ENCODE data around the gene TRPV5. TPM values are rescaled to one million over a fixed set of nuclear protein-coding genes. Genes with fewer than 3 reads are reported as not detected.

TRPV5 gene
- total and polyA plus RNA-seq, 2 donors (not counting 1 experiment from before 2014, with no cell fraction given) = not detected

DNA sequence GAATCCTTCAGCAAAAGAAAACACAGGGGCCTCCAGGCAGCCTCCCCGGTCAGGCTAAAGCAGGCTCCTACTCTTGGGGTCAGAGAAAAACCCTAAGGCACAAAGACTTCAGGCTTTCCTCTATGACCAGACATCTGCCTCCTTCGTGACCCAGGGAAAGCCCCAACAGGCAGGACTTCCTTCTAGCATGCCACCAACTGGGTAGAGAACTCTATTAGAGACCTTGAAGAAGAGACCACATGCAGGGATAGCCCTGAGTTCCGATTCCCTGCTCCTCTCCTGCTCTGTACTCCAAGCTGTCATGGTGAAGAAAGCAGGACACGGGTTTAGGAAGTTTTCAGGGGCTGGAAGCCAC is 49.3 kb downstream of the TRPV5 start:
- Histone ChIP-seq H3K9ac (ENCODE audit: insufficient read depth, low read length) (no peak overlapping the region), H3K27ac (ENCODE audit: insufficient read depth, low read length) (no peak overlapping the region), H2AFZ (ENCODE audit: low read length) (no peak overlapping the region), H3K27me3 (ENCODE audit: control insufficient read depth, insufficient read depth, low read length) (no peaks in the 10 kb centered on the region), H3K4me1 (ENCODE audit: control insufficient read depth, extremely low read depth, insufficient read depth, low read length) (no peaks in the 10 kb centered on the region), H4K20me1 (ENCODE audit: control insufficient read depth, extremely low read depth, insufficient read depth, low read length) (no peaks in the 10 kb centered on the region), H3K79me2 (ENCODE audit: control insufficient read depth, insufficient read depth, low read length) (no peaks in the 10 kb centered on the region), H3K4me2 (ENCODE audit: extremely low read depth, insufficient read depth, low read length) (no peak overlapping the region), H3K9me3 (ENCODE audit: control insufficient read depth, insufficient read depth, low read depth, low read length) (no peaks in the 10 kb centered on the region), H3K36me3 (ENCODE audit: control insufficient read depth, insufficient read depth, low read length) (no peaks in the 10 kb centered on the region), H3K4me3 (replicated peaks in 1 of 4; ENCODE audit: control extremely low read depth in 1 of 4, insufficient read depth in 1 of 4, low read depth in 3 of 4, low read length in 4 of 4) (no peak overlapping the region)
- no peak for DNase-seq (ENCODE audit: low read depth in 2 of 2)
- TF ChIP-seq EZH2 (IDR thresholded peaks at IDR 0.05; ENCODE audit: low read length, missing control alignments) (no peak), CTCF (conservative IDR thresholded peaks at IDR 0.05 in 1 of 2, IDR thresholded peaks at IDR 0.05 in 1 of 2; ENCODE audit: low read depth in 1 of 2, low read length in 2 of 2) (no peak)

DNA sequence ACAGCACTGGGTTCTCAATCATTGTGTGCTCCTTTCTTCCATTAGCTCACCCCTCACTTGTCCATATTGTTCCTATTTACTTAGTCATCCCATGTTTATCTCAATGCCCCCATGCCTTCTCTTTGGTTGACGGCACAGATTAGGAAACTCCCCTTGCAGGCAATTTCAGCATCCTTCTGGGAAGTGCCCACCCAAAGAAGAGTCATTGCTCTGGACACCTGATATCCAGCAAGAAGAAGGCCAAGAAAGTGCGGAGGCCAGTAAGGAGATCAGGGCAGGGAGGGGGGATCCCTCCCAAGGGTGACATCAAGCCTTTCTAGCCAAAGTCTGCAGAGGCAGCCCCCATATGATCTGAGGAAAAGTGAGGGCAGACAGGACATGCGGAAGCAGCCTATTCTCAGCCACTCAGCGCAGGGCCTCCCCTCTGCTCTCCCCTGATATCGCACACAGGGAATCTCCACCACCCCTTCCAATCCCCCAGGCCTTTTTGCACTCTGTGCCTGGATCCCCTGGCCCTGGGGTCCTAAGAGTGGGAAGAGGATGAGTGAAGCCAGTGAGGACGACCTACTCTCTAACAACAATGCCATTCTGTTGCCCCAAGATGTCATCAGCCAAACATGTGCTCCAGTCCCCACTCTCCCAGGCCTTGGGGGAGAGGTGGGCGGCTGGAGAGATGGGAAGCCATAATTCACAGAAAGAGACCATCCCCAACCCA is 49.8 kb downstream of the TRPV5 start:
- TF ChIP-seq EZH2 (IDR thresholded peaks at IDR 0.05; ENCODE audit: low read length, missing control alignments) (no peak), CTCF (conservative IDR thresholded peaks at IDR 0.05 in 1 of 2, IDR thresholded peaks at IDR 0.05 in 1 of 2; ENCODE audit: low read depth in 1 of 2, low read length in 2 of 2) (no peak)
- Histone ChIP-seq H3K27me3 (ENCODE audit: control insufficient read depth, insufficient read depth, low read length) (no peaks in the 10 kb centered on the region), H4K20me1 (ENCODE audit: control insufficient read depth, extremely low read depth, insufficient read depth, low read length) (no peaks in the 10 kb centered on the region), H3K79me2 (ENCODE audit: control insufficient read depth, insufficient read depth, low read length) (no peaks in the 10 kb centered on the region), H3K36me3 (ENCODE audit: control insufficient read depth, insufficient read depth, low read length) (no peaks in the 10 kb centered on the region), H2AFZ (ENCODE audit: low read length) (no peak overlapping the region), H3K9ac (ENCODE audit: insufficient read depth, low read length) (no peak overlapping the region), H3K4me3 (replicated peaks in 1 of 4; ENCODE audit: control extremely low read depth in 1 of 4, insufficient read depth in 1 of 4, low read depth in 3 of 4, low read length in 4 of 4) (no peak overlapping the region), H3K9me3 (ENCODE audit: control insufficient read depth, insufficient read depth, low read depth, low read length) (no peaks in the 10 kb centered on the region), H3K4me1 (ENCODE audit: control insufficient read depth, extremely low read depth, insufficient read depth, low read length) (no peaks in the 10 kb centered on the region), H3K4me2 (ENCODE audit: extremely low read depth, insufficient read depth, low read length) (no peak overlapping the region), H3K27ac (ENCODE audit: insufficient read depth, low read length) (no peak overlapping the region)
- no peak for DNase-seq (ENCODE audit: low read depth in 2 of 2)

DNA sequence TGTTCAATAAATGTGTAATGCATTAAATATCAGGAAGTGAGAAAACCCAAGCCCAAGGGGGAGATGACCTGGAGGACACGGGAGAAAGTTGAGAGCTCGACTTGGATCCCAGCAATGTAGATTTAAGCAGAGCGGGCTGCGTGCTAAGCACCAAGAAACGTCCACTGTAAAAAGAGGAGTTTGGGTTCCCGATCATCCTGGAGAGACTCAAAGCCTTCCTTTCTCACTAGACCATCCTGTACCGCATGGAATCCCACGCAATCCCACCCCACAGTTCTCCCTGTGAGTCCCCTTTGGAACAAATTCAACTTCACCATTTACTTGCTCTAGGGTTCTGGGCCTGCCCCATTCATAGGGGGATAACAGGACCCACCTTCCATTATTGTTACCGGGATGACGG is 50.4 kb downstream of the TRPV5 start:
- DNase-seq (ENCODE audit: low read depth in 2 of 2) = no peak
- no peak overlapping the region for H3K9ac ChIP-seq (ENCODE audit: insufficient read depth, low read length)
- no peaks in the 10 kb centered on the region for H3K9me3 ChIP-seq (ENCODE audit: control insufficient read depth, insufficient read depth, low read depth, low read length)
- no peaks in the 10 kb centered on the region for H4K20me1 ChIP-seq (ENCODE audit: control insufficient read depth, extremely low read depth, insufficient read depth, low read length)
- no peaks in the 10 kb centered on the region for H3K79me2 ChIP-seq (ENCODE audit: control insufficient read depth, insufficient read depth, low read length)
- no peak overlapping the region for H3K4me2 ChIP-seq (ENCODE audit: extremely low read depth, insufficient read depth, low read length)
- no peaks in the 10 kb centered on the region for H3K36me3 ChIP-seq (ENCODE audit: control insufficient read depth, insufficient read depth, low read length)
- H3K27ac ChIP-seq (ENCODE audit: insufficient read depth, low read length) = no peak overlapping the region
- no peaks in the 10 kb centered on the region for H3K27me3 ChIP-seq (ENCODE audit: control insufficient read depth, insufficient read depth, low read length)
- no peak for TF ChIP-seq CTCF (conservative IDR thresholded peaks at IDR 0.05 in 1 of 2, IDR thresholded peaks at IDR 0.05 in 1 of 2; ENCODE audit: low read depth in 1 of 2, low read length in 2 of 2)
- TF ChIP-seq EZH2 (IDR thresholded peaks at IDR 0.05; ENCODE audit: low read length, missing control alignments) = no peak
- no peaks in the 10 kb centered on the region for H3K4me1 ChIP-seq (ENCODE audit: control insufficient read depth, extremely low read depth, insufficient read depth, low read length)
- no peak overlapping the region for H3K4me3 ChIP-seq (replicated peaks in 1 of 4; ENCODE audit: control extremely low read depth in 1 of 4, insufficient read depth in 1 of 4, low read depth in 3 of 4, low read length in 4 of 4)
- H2AFZ ChIP-seq (ENCODE audit: low read length) = no peak overlapping the region

Measured in fibroblast of lung (primary cell).